Measurements from ENCODE around the gene PEX10. TPM values are rescaled to one million over a fixed set of nuclear protein-coding genes. Genes with fewer than 3 reads are reported as not detected.
A peak's percentile ranks its signal among the peaks of the same experiment; 100 is the strongest.
"Not testable (repeated sequence)": the region's sequence is repeated elsewhere in the genome, so short reads cannot be mapped to it uniquely, and the experiment has no call there.

PEX10 gene
- total RNA-seq: 15.8 TPM

GRCh38 chr1:2412395-2412772 is at the start of gene PEX10:
Gene PEX10, minus strand, starts transcription at chr1:2412564. Its CDS starts 62 bp downstream, at chr1:2412502.
- peak; percentile 92 for DNase-seq

- DNase-seq: no peak
Measured at GRCh38 chr1:2460996-2461751, 48.8 kb upstream of the PEX10 start.

GRCh38 chr1:2460203-2460602 is 47.8 kb upstream of the PEX10 start:
- no peak for DNase-seq

- no peak for DNase-seq
Measured at GRCh38 chr1:2459757-2460156, 47.4 kb upstream of the PEX10 start.

GRCh38 chr1:2459102-2459753 is 46.9 kb upstream of the PEX10 start:
- DNase-seq: not testable (repeated sequence)

- DNase-seq: no peak
Measured at GRCh38 chr1:2458687-2459086, 46.3 kb upstream of the PEX10 start.

GRCh38 chr1:2457444-2457843 is 45.1 kb upstream of the PEX10 start:
- no peak for DNase-seq

GRCh38 chr1:2455757-2456156 is 43.4 kb upstream of the PEX10 start:
- DNase-seq: no peak

- no peak for DNase-seq
Measured at GRCh38 chr1:2454227-2454626, 41.9 kb upstream of the PEX10 start.

- DNase-seq: no peak
Measured at GRCh38 chr1:2452932-2453315, 40.6 kb upstream of the PEX10 start.

GRCh38 chr1:2452201-2452931 is 40.0 kb upstream of the PEX10 start:
- no peak for DNase-seq

- DNase-seq: no peak
Measured at GRCh38 chr1:2451741-2452140, 39.4 kb upstream of the PEX10 start.

GRCh38 chr1:2449636-2450454 is 37.5 kb upstream of the PEX10 start:
- no peak for DNase-seq

- no peak for DNase-seq
Measured at GRCh38 chr1:2448098-2448445, 35.7 kb upstream of the PEX10 start.

- DNase-seq: no peak
Measured at GRCh38 chr1:2447276-2448097, 35.1 kb upstream of the PEX10 start.

- DNase-seq: no peak
Measured at GRCh38 chr1:2446861-2447260, 34.5 kb upstream of the PEX10 start.

GRCh38 chr1:2446394-2446793 is 34.0 kb upstream of the PEX10 start:
- DNase-seq: no peak

- DNase-seq: no peak
Measured at GRCh38 chr1:2445823-2446215, 33.5 kb upstream of the PEX10 start.

- no peak for DNase-seq
Measured at GRCh38 chr1:2445162-2445822, 32.9 kb upstream of the PEX10 start.

GRCh38 chr1:2444138-2444591 is 31.8 kb upstream of the PEX10 start:
- no peak for DNase-seq
